Mesenchymal stem cell (in vitro differentiated cells and primary cell): ENCODE measurements around the gene BBLN.

ENCODE experiments used
- DNase-seq: peaks from one replicate; pipeline ENCODE4 v3.0.0-alpha.2; 2013
- H2AFZ ChIP-seq: one replicate; pipeline ENCODE4 v1.6.1; 2013; ENCODE audit warnings: low read depth, mild to moderate bottlenecking, control low read depth, inconsistent platforms, low read length, moderate library complexity
- H2AK5ac ChIP-seq: 2 replicates; pipeline ENCODE4 v1.6.1; 2013; ENCODE audit warnings: low read length, moderate library complexity, mild to moderate bottlenecking, inconsistent platforms; ENCODE audit not compliant: severe bottlenecking
- H2BK120ac ChIP-seq: one replicate; pipeline ENCODE4 v1.6.1; 2013; ENCODE audit warnings: low read depth, mild to moderate bottlenecking, inconsistent platforms, low read length, moderate library complexity
- H2BK12ac ChIP-seq, 2 experiments: one replicate each; pipeline ENCODE4 v1.6.1; 2013; ENCODE audit warnings: inconsistent platforms in 2 of 2, low read length in 2 of 2, mild to moderate bottlenecking in 2 of 2, moderate library complexity in 2 of 2, control low read depth in 1 of 2
- H2BK15ac ChIP-seq: one replicate; pipeline ENCODE4 v1.6.1; 2013; ENCODE audit warnings: mild to moderate bottlenecking, low read depth, inconsistent platforms; ENCODE audit not compliant: poor library complexity, severe bottlenecking
- H2BK5ac ChIP-seq: 2 replicates; pipeline ENCODE4 v1.6.1; 2013; ENCODE audit warnings: low read depth, mild to moderate bottlenecking, low read length, control low read depth, inconsistent platforms; ENCODE audit not compliant: poor library complexity, severe bottlenecking
- H3K14ac ChIP-seq, 2 experiments: one replicate each; pipeline ENCODE4 v1.6.1; 2013; ENCODE audit warnings: inconsistent platforms in 2 of 2, low read length in 2 of 2, control low read depth in 1 of 2, mild to moderate bottlenecking in 1 of 2, moderate library complexity in 1 of 2
- H3K18ac ChIP-seq, 2 experiments: one replicate each; pipeline ENCODE4 v1.6.1; 2013; ENCODE audit warnings: inconsistent platforms in 2 of 2, low read length in 2 of 2, control low read depth in 1 of 2, low read depth in 1 of 2, mild to moderate bottlenecking in 1 of 2
- H3K23ac ChIP-seq, 2 experiments: one replicate each; pipeline ENCODE4 v1.6.1; 2013; ENCODE audit warnings: inconsistent platforms in 2 of 2, low read length in 2 of 2, mild to moderate bottlenecking in 2 of 2, moderate library complexity in 2 of 2, control low read depth in 1 of 2
- H3K27ac ChIP-seq: 2 replicates; pipeline ENCODE4 v1.5.1; 2013; ENCODE audit warnings: mild to moderate bottlenecking, moderate library complexity, low read length, control low read depth, inconsistent platforms; ENCODE audit not compliant: poor library complexity, severe bottlenecking
- H3K27me3 ChIP-seq, 2 experiments: 2 replicates each; pipeline versions ENCODE4 v1.6.1 to v1.7.0; 2013; ENCODE audit warnings: low read length in 2 of 2, mild to moderate bottlenecking in 2 of 2, moderate library complexity in 2 of 2, control low read depth in 1 of 2, inconsistent platforms in 1 of 2; ENCODE audit not compliant: control insufficient read depth in 1 of 2, insufficient read depth in 1 of 2
- H3K36me3 ChIP-seq, 2 experiments: 2 replicates each; pipeline versions ENCODE4 v1.6.1 to v1.7.0; 2013; ENCODE audit warnings: low read length in 2 of 2, control low read depth in 1 of 2, inconsistent platforms in 1 of 2, low read depth in 1 of 2, mild to moderate bottlenecking in 1 of 2; ENCODE audit not compliant: insufficient read depth in 2 of 2, control insufficient read depth in 1 of 2
- H3K4ac ChIP-seq, 2 experiments: one replicate each; pipeline ENCODE4 v1.6.1; 2013; ENCODE audit warnings: inconsistent platforms in 2 of 2, low read length in 2 of 2, mild to moderate bottlenecking in 2 of 2, moderate library complexity in 2 of 2, control low read depth in 1 of 2, low read depth in 1 of 2
- H3K4me1 ChIP-seq: 2 replicates; pipeline ENCODE4 v1.6.1; 2013; ENCODE audit warnings: low read depth, low read length, control low read depth; ENCODE audit not compliant: control insufficient read depth, insufficient read depth
- H3K4me2 ChIP-seq: 2 replicates; pipeline ENCODE4 v1.6.1; 2013; ENCODE audit warnings: low read length, mild to moderate bottlenecking, inconsistent platforms; ENCODE audit not compliant: poor library complexity, severe bottlenecking
- H3K4me3 ChIP-seq, 2 experiments: 2 replicates each; pipeline versions ENCODE4 v1.5.1 to v1.7.0; 2013; ENCODE audit warnings: low read length in 2 of 2, mild to moderate bottlenecking in 2 of 2, control low read depth in 1 of 2, low read depth in 1 of 2; ENCODE audit not compliant: insufficient read depth in 1 of 2
- H3K79me1 ChIP-seq: replicated peaks from 2 replicates; pipeline ENCODE4 v1.6.1; 2013; ENCODE audit warnings: mild to moderate bottlenecking, control low read depth, low read length, inconsistent platforms; ENCODE audit not compliant: poor library complexity, severe bottlenecking
- H3K9ac ChIP-seq: 2 replicates; pipeline ENCODE4 v1.7.0; 2013; ENCODE audit warnings: mild to moderate bottlenecking, low read length, moderate library complexity
- H3K9me3 ChIP-seq: 2 replicates; pipeline ENCODE4 v1.7.0; 2013; ENCODE audit warnings: mild to moderate bottlenecking, low read length; ENCODE audit not compliant: control insufficient read depth
- H4K8ac ChIP-seq: one replicate; pipeline ENCODE4 v1.6.1; 2013; ENCODE audit warnings: inconsistent platforms, mild to moderate bottlenecking, low read length, moderate library complexity
- H4K91ac ChIP-seq: one replicate; pipeline ENCODE4 v1.6.1; 2013; ENCODE audit warnings: mild to moderate bottlenecking, low read length, inconsistent platforms
- WGBS: methylation state at CpG from one replicate; pipeline ENCODE4 v1.1.7; 2013; ENCODE audit warnings: mixed read lengths; 5-methylcytosine and 5-hydroxymethylcytosine counted together

BBLN gene

DNA sequence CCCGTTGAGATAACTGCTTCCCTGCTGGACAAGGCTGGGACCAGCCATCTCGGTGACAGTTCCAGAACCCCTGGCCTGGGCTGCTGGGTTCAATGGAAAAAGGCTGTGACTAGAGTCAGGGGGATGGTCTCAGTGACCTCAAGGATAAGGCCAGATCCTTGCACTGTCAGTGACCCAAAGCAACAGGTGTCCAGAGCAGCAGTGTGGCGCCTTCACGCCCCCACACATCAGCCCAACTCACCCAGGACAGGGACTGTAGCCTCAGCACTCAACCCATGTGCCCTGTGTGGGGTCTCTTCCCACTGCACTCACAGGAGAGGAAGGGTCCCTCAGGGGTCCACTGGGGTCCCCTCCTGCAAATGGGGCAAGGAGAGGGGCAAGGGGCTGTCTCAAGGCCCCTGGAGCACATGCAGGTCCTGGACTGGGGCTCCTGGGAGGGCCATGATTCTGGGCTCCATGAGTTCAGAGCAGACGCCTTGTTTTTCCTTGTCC is 11.5 kb upstream of the BBLN start:
- no peak overlapping the region for H4K8ac ChIP-seq
- no peak overlapping the region for H3K23ac ChIP-seq
- H3K79me1 ChIP-seq = no peaks in the 10 kb centered on the region
- no peak overlapping the region for H3K4me2 ChIP-seq
- H3K36me3 ChIP-seq = no peaks in the 10 kb centered on the region
- no peak for DNase-seq
- WGBS = 100% methylated on average over 4 of the region's 5 CpGs
- no peak overlapping the region for H3K27ac ChIP-seq
- no peak overlapping the region for H2AFZ ChIP-seq
- H2BK5ac ChIP-seq = no peak overlapping the region
- H2BK120ac ChIP-seq = no peak overlapping the region
- no peak overlapping the region for H3K18ac ChIP-seq
- no peak overlapping the region for H3K4me3 ChIP-seq
- peaks cover 6% of the 10 kb centered on the region for H3K4me1 ChIP-seq
- H4K91ac ChIP-seq = no peak overlapping the region
- no peaks in the 10 kb centered on the region for H3K9me3 ChIP-seq
- H2AK5ac ChIP-seq = no peak overlapping the region
- H3K4ac ChIP-seq = no peak overlapping the region
- H3K27me3 ChIP-seq = peaks cover 0 to 25% of the 10 kb centered on the region in 2 experiments
- H3K9ac ChIP-seq = no peak overlapping the region
- no peak overlapping the region for H2BK15ac ChIP-seq
- H2BK12ac ChIP-seq = no peak overlapping the region
- no peak overlapping the region for H3K14ac ChIP-seq

- H3K4me2 ChIP-seq = no peak within 1 kb of the TSS
- peaks cover 8% of the 10 kb centered on the region for H3K4me1 ChIP-seq
- no peak within 1 kb of the TSS for H3K4ac ChIP-seq
- H3K18ac ChIP-seq = no peak within 1 kb of the TSS
- H3K23ac ChIP-seq = no peak within 1 kb of the TSS
- no peak within 1 kb of the TSS for H4K91ac ChIP-seq
- H3K9ac ChIP-seq = no peak within 1 kb of the TSS
- H3K36me3 ChIP-seq = no peaks in the 10 kb centered on the region
- no peak for DNase-seq
- no peak within 1 kb of the TSS for H2BK12ac ChIP-seq
- peaks cover 0 to 25% of the 10 kb centered on the region in 2 experiments for H3K27me3 ChIP-seq
- no peak within 1 kb of the TSS for H2BK5ac ChIP-seq
- H2AK5ac ChIP-seq = no peak within 1 kb of the TSS
- no peaks in the 10 kb centered on the region for H3K9me3 ChIP-seq
- no peak within 1 kb of the TSS for H4K8ac ChIP-seq
- H2BK15ac ChIP-seq = peak within 1 kb of the TSS; percentile 12
- no peak within 1 kb of the TSS for H3K27ac ChIP-seq
- H2BK120ac ChIP-seq = no peak within 1 kb of the TSS
- no peak within 1 kb of the TSS for H3K14ac ChIP-seq
- 88% methylated on average over 9 of the region's 9 CpGs for WGBS
- no peak within 1 kb of the TSS for H3K4me3 ChIP-seq
- no peak within 1 kb of the TSS for H2AFZ ChIP-seq
- no peaks in the 10 kb centered on the region for H3K79me1 ChIP-seq
These were observed 10.9 kb upstream of the BBLN start, which contains the start of gene LCN2 for GRCh38 chr9:128149001-128149701. Gene LCN2, plus strand, starts transcription at chr9:128149453. Its CDS starts 73 bp downstream, at chr9:128149526.

DNA sequence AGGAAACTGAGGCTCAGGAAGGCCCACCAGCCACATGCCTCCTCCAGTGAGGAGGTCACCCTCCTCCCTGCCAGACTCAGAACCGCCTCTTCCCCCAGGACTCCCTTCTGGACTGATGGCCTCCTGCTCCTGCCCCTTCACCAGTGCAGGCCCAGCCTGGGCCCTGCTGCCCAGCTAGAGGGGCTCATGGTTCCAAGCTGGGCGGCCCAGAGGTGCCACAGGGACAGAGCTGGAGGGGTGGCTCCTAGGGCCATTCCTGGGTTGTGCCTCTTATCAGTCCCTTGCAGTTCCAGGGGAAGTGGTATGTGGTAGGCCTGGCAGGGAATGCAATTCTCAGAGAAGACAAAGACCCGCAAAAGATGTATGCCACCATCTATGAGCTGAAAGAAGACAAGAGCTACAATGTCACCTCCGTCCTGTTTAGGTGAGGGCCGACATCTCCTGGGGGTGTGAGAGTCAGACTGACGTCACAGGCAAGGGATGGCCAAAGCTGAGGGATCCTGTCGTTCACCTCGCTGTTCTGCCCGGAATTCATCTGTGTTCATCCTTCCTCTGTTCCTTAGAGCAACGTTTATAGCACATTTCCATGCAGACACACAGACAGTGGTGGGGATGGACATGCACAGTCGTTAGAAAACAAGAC is 10.0 kb upstream of the BBLN start:
- Histone ChIP-seq H3K4me1 (peaks cover 8% of the 10 kb centered on the region), H3K4me2 (no peak overlapping the region), H3K4ac (no peak overlapping the region), H4K91ac (no peak overlapping the region), H2AK5ac (no peak overlapping the region), H2AFZ (no peak overlapping the region), H3K9ac (no peak overlapping the region), H3K27me3 (peaks cover 0 to 22% of the 10 kb centered on the region in 2 experiments), H2BK120ac (no peak overlapping the region), H3K27ac (no peak overlapping the region), H3K23ac (no peak overlapping the region), H4K8ac (no peak overlapping the region), H3K4me3 (no peak overlapping the region), H3K79me1 (no peaks in the 10 kb centered on the region), H3K9me3 (no peaks in the 10 kb centered on the region), H2BK5ac (no peak overlapping the region), H2BK15ac (no peak overlapping the region), H3K14ac (no peak overlapping the region), H2BK12ac (no peak overlapping the region), H3K18ac (no peak overlapping the region), H3K36me3 (no peaks in the 10 kb centered on the region)
- WGBS = 84% methylated on average over 10 of the region's 11 CpGs
- no peak for DNase-seq

GRCh38 chr9:128150594-128151308 is 9.3 kb upstream of the BBLN start:
- Histone ChIP-seq H3K27me3 (peaks cover 0 to 22% of the 10 kb centered on the region in 2 experiments), H3K36me3 (no peaks in the 10 kb centered on the region), H3K79me1 (no peaks in the 10 kb centered on the region), H3K9me3 (no peaks in the 10 kb centered on the region), H2BK5ac (no peak overlapping the region), H2AFZ (no peak overlapping the region), H3K18ac (no peak overlapping the region), H3K4ac (no peak overlapping the region), H3K14ac (no peak overlapping the region), H3K23ac (no peak overlapping the region), H3K9ac (no peak overlapping the region), H2AK5ac (no peak overlapping the region), H3K27ac (no peak overlapping the region), H3K4me1 (peaks cover 8% of the 10 kb centered on the region), H4K8ac (no peak overlapping the region), H4K91ac (no peak overlapping the region), H2BK15ac (no peak overlapping the region), H2BK12ac (no peak overlapping the region), H2BK120ac (no peak overlapping the region), H3K4me3 (no peak overlapping the region), H3K4me2 (no peak overlapping the region)
- DNase-seq = no peak
- whole genome bisulfite sequencing = 61% methylated on average over 19 of the region's 19 CpGs
